ENCODE measurements around the gene CUZD1. TPM values are rescaled to one million over a fixed set of nuclear protein-coding genes. Genes with fewer than 3 reads are reported as not detected.

The CUZD1 gene
- total RNA-seq, 1 donor from 2014 or later: not detected

DNA sequence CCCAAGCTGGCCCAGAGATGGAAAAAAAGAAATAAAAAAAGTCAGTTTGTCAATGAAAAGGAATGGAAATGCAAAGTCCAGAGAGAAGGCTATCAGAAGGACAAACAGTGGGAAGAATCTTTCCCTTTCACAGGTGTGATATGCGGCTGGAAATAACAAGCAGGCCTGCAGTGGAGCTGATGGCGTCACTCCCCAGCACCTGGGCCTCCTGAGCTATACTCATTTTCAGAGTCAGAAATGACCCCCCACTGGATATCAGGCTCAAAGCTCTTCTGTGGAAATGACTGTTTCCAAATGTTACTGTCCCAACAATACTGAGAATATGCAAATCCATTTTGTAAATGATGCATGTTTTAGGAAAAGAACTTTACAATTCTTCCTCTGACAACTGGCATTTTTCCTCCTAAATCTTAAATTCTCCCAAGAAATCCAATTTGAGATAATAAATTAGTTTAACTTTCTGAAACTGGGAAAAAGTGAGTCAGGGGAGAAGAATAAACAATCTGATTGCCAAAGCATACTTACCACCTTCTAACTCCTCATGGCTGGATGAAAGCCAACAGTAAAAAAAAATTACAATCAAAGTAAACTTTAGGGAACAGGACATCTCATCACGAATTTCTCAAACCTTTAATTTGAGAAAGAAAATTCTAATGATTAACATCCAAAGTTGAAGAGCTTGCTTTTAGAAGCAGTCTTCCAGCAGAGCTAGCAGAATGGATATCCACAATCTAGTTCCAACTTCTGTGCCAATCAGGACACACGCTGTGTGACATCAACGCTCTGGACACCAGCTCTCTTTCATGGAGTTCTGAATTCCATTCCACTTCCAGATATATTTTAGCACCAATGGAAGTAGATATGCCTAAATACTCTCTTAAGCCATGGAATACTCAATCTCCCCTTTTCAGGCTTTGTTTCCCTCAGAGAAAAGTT is 5.3 kb upstream of the CUZD1 start:
- H3K36me3 Mint-ChIP-seq: no peaks in the 10 kb centered on the region
- no peak overlapping the region for H3K27ac Mint-ChIP-seq
- H3K27me3 Mint-ChIP-seq: peaks cover 28% of the 10 kb centered on the region
- H3K4me3 Mint-ChIP-seq: no peak overlapping the region
- TF ChIP-seq, protein P1, sequence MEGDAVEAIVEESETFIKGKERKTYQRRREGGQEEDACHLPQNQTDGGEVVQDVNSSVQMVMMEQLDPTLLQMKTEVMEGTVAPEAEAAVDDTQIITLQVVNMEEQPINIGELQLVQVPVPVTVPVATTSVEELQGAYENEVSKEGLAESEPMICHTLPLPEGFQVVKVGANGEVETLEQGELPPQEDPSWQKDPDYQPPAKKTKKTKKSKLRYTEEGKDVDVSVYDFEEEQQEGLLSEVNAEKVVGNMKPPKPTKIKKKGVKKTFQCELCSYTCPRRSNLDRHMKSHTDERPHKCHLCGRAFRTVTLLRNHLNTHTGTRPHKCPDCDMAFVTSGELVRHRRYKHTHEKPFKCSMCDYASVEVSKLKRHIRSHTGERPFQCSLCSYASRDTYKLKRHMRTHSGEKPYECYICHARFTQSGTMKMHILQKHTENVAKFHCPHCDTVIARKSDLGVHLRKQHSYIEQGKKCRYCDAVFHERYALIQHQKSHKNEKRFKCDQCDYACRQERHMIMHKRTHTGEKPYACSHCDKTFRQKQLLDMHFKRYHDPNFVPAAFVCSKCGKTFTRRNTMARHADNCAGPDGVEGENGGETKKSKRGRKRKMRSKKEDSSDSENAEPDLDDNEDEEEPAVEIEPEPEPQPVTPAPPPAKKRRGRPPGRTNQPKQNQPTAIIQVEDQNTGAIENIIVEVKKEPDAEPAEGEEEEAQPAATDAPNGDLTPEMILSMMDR (conservative IDR thresholded peaks at IDR 0.05): no peak
- H3K4me1 Mint-ChIP-seq (ENCODE audit: unreplicated experiment): no peaks in the 10 kb centered on the region
- peaks cover 4% of the 10 kb centered on the region for H3K9me3 Mint-ChIP-seq
- no peak for DNase-seq (ENCODE audit: extremely low spot score, unreplicated experiment)

DNA sequence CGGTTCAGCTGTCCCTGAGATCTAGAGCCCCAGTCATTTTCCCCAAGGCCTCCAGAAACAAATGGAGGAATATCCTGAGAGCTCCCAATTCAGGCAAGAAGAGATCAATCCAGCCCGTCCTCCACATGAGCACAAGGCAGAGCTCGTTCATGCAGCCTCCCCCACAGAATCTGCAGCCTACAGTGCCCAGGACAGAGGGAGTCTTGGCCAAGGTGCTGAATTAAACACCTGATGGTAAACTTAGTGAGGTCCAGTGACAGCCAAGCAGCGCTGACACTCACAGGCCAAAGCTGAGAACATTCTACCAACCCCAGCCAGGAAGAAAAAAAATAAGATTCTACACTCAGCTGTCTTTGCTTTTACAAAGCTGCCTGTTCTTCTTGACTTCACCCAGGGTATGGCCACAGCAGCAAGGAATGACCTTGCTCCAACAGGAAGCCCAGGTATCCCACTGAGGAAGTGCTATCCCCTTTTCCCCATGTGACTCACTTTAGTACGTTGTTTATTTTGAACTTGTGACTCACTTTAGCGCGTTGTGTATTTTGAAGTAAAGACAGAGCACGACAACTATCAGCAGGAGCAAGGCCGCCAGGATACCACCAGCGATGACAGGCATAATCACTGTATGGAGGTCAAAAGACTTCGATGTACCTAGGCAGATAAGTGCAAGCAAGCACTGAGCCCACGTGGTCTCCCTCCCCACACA is 4.4 kb upstream of the CUZD1 start:
- Mint-ChIP-seq H3K9me3 (peaks cover 4% of the 10 kb centered on the region), H3K27ac (no peak overlapping the region), H3K36me3 (no peaks in the 10 kb centered on the region), H3K4me3 (no peak overlapping the region), H3K27me3 (peaks cover 24% of the 10 kb centered on the region), H3K4me1 (ENCODE audit: unreplicated experiment) (no peaks in the 10 kb centered on the region)
- TF ChIP-seq, protein P1 (conservative IDR thresholded peaks at IDR 0.05): no peak
- no peak for DNase-seq (ENCODE audit: extremely low spot score, unreplicated experiment)

DNA sequence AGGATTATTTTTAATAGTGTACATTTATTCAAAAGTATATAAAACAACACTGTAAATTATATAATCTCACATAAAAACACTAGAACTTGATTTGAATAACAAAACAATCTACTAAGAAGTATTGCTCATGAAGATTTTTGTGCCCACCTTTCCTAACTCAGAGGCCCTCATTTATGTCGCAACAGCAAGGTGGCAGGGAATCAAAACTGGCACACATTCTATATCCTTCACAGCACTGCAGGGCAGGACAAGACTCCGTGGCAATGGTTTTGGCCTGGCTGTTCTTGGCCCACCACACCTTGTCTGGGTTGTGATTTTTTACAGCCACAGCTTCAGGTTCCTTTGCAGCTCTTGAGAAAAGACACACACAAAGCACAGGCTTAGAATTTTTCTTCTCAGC is 3.4 kb upstream of the CUZD1 start:
- DNase-seq (ENCODE audit: extremely low spot score, unreplicated experiment): no peak
- TF ChIP-seq, protein P1 (conservative IDR thresholded peaks at IDR 0.05): no peak
- H3K27ac Mint-ChIP-seq: no peak overlapping the region
- H3K4me3 Mint-ChIP-seq: no peak overlapping the region
- peaks cover 4% of the 10 kb centered on the region for H3K9me3 Mint-ChIP-seq
- no peaks in the 10 kb centered on the region for H3K4me1 Mint-ChIP-seq (ENCODE audit: unreplicated experiment)
- no peaks in the 10 kb centered on the region for H3K36me3 Mint-ChIP-seq
- peaks cover 17% of the 10 kb centered on the region for H3K27me3 Mint-ChIP-seq

DNA sequence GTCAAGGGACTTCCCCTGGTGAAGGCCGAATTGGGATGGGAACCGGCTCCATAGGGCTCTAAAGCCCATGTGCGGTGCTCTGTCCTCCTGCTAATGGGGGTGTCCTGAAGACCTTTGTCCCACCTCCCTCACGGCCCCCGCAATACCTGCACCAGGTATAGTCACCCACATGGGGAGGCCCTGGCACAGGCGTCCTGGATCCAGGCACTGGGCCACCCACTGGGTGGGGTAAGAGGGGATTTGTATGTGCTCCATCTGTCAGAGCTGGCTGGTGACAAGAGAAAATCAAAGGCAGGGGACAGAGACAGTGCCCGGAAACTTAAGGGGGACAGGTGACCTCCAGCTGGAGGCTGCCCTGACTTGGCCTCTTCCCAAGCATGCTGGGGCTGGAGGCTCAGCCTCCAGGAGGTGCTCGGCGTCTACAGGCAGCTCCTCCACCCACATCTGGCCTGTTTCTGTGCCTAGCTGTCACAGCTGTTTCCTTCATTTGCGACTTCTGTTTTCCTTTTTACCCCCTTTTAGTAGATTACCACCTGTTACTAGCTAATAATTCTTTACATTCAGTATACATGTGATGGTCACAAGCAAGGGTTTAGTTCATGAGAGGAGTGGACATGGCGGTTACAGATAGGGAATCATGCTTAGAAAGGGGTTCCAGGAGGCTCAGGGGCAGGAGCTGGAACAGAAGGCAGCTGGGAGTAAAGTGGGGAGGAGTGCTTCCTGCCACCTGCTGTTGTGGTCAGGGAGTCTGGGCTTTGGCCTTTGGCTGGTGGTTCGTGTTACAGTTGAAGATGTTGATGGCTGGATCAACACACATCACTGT is 2.3 kb upstream of the CUZD1 start:
- Mint-ChIP-seq H3K9me3 (peaks cover 4% of the 10 kb centered on the region), H3K27me3 (peaks cover 12% of the 10 kb centered on the region), H3K36me3 (no peaks in the 10 kb centered on the region), H3K27ac (no peak overlapping the region), H3K4me3 (no peak overlapping the region), H3K4me1 (ENCODE audit: unreplicated experiment) (no peaks in the 10 kb centered on the region)
- DNase-seq (ENCODE audit: extremely low spot score, unreplicated experiment): no peak
- TF ChIP-seq, protein P1 (conservative IDR thresholded peaks at IDR 0.05): no peak

DNA sequence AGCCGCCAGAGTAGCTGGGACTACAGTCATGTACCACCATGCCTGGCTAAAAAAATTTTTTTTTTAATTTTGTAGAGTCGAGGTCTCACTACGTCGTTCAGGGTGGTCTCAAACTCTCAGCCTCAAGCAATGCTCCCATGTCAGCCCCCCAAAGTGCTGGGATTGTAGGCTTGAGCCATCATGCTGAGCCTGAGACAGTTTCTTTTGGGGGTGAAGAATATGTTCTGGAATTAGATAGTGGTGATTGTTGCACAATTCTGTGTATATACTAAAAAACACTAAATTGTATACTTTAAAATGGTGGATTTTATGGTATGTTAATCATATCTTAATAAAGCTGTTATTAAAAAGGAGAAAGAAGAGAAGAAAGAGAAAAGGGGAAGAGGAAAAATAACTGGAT is 1.5 kb downstream of the CUZD1 start:
- Mint-ChIP-seq H3K27ac (no peak overlapping the region), H3K27me3 (peaks cover 15% of the 10 kb centered on the region), H3K4me3 (no peak overlapping the region), H3K4me1 (ENCODE audit: unreplicated experiment) (no peaks in the 10 kb centered on the region), H3K9me3 (peaks cover 4% of the 10 kb centered on the region), H3K36me3 (no peaks in the 10 kb centered on the region)
- DNase-seq (ENCODE audit: extremely low spot score, unreplicated experiment): no peak
- TF ChIP-seq, protein P1 (conservative IDR thresholded peaks at IDR 0.05): no peak
